WTC11 (cell line): ENCODE measurements around the gene PSMC1. TPM values are rescaled to one million over a fixed set of nuclear protein-coding genes. Genes with fewer than 3 reads are reported as not detected.

Experiments
- ATAC-seq: fragments of 200-7000 bp; cut with Tn5 transposase; 2 replicates; pipeline ENCODE4 v1.10.0; 2021; ENCODE audit warnings: mild to moderate bottlenecking, moderate library complexity
- CTCF ChIA-PET: fragments of 300-600 bp; sonication (Branson Sonifier 250); formaldehyde crosslinking; loops from one replicate; lab custom pipeline; 2021; ENCODE audit warnings: antibody characterized with exemption; lab: Charles Lee
- POLR2A ChIA-PET: fragments of 350-600 bp; sonication (Branson Sonifier 250); formaldehyde crosslinking; loops from one replicate; lab custom pipeline; 2021; ENCODE audit warnings: antibody characterized with exemption; lab: Charles Lee
- DNase-seq: peaks from one replicate; pipeline ENCODE4 v3.0.0; 2021; ENCODE audit warnings: low spot score
- H3K27ac Mint-ChIP-seq: 2 replicates; pipeline ENCODE4 v1.8.0; 2021; ENCODE audit warnings: mixed read lengths
- H3K27me3 Mint-ChIP-seq: 2 replicates; pipeline ENCODE4 v1.8.0; 2021; ENCODE audit warnings: low read depth, mild to moderate bottlenecking, moderate library complexity, mixed read lengths
- H3K36me3 Mint-ChIP-seq: 2 replicates; pipeline ENCODE4 v1.8.0; 2021; ENCODE audit warnings: mixed read lengths
- H3K4me1 Mint-ChIP-seq: 2 replicates; pipeline ENCODE4 v1.8.0; 2022; ENCODE audit warnings: mixed read lengths
- H3K4me3 Mint-ChIP-seq: 2 replicates; pipeline ENCODE4 v1.8.0; 2021; ENCODE audit warnings: mild to moderate bottlenecking, moderate library complexity, mixed read lengths
- H3K9me3 Mint-ChIP-seq: 2 replicates; pipeline ENCODE4 v1.8.0; 2021; ENCODE audit warnings: mixed read lengths
- AFF4 ChIP-seq: sonication (generic); formaldehyde crosslinking; IDR thresholded peaks from 2 replicates; pipeline ENCODE4 v1.8.1; 2023; ENCODE audit warnings: mild to moderate bottlenecking, missing genetic modification reagents, borderline replicate concordance
- ARID4B ChIP-seq: sonication (generic); formaldehyde crosslinking; IDR thresholded peaks from 2 replicates; pipeline ENCODE4 v1.8.0; 2023; ENCODE audit warnings: missing genetic modification reagents, mild to moderate bottlenecking, borderline replicate concordance
- ATF1 ChIP-seq: sonication (generic); formaldehyde crosslinking; IDR thresholded peaks from 2 replicates; pipeline ENCODE4 v1.8.1; 2023; ENCODE audit warnings: mild to moderate bottlenecking, moderate library complexity, missing genetic modification reagents
- ATF2 ChIP-seq: sonication (generic); formaldehyde crosslinking; IDR thresholded peaks from 2 replicates; pipeline ENCODE4 v1.8.1; 2022; ENCODE audit warnings: low read depth, missing genetic modification reagents, borderline replicate concordance
- ATF3 ChIP-seq: sonication (generic); formaldehyde crosslinking; conservative IDR thresholded peaks from 2 replicates; pipeline ENCODE4 v1.8.1; 2022; ENCODE audit warnings: mild to moderate bottlenecking, missing genetic modification reagents
- CREB1 ChIP-seq: sonication (generic); formaldehyde crosslinking; IDR thresholded peaks from 2 replicates; pipeline ENCODE4 v1.8.0; 2023; ENCODE audit warnings: mild to moderate bottlenecking, missing genetic modification reagents
- E2F4 ChIP-seq: sonication (generic); formaldehyde crosslinking; IDR thresholded peaks from 2 replicates; pipeline ENCODE4 v1.8.1; 2022; ENCODE audit warnings: low read depth, mild to moderate bottlenecking, moderate library complexity, missing genetic modification reagents, borderline replicate concordance
- EMX1 ChIP-seq: fragments of 250-450 bp; sonication (Bioruptor Pico); IDR thresholded peaks from 2 replicates; pipeline ENCODE4 v1.8.0; 2021; ENCODE audit warnings: mild to moderate bottlenecking
- FOXP1 ChIP-seq: sonication (generic); formaldehyde crosslinking; IDR thresholded peaks from 2 replicates; pipeline ENCODE4 v1.8.0; 2022; ENCODE audit warnings: missing genetic modification reagents, mild to moderate bottlenecking, moderate library complexity, borderline replicate concordance
- GRHL2 ChIP-seq: fragments of 250-450 bp; sonication (Bioruptor Pico); IDR thresholded peaks from 2 replicates; pipeline ENCODE4 v1.8.0; 2022; ENCODE audit warnings: mild to moderate bottlenecking, moderate library complexity; ENCODE audit not compliant: insufficient replicate concordance, severe bottlenecking
- GTF2I ChIP-seq: fragments of 250-450 bp; sonication (Bioruptor Pico); conservative IDR thresholded peaks from 2 replicates; pipeline ENCODE4 v1.4.0; 2021; ENCODE audit warnings: mild to moderate bottlenecking
- JAZF1 ChIP-seq: fragments of 250-450 bp; sonication (Bioruptor Pico); IDR thresholded peaks from 2 replicates; pipeline ENCODE4 v1.9.0; 2021; ENCODE audit warnings: moderate library complexity, mild to moderate bottlenecking, inconsistent platforms
- MYBL2 ChIP-seq: sonication (generic); formaldehyde crosslinking; IDR thresholded peaks from 2 replicates; pipeline ENCODE4 v1.8.1; 2023; ENCODE audit warnings: mild to moderate bottlenecking, moderate library complexity, missing genetic modification reagents
- NFE2L1 ChIP-seq: sonication (generic); formaldehyde crosslinking; IDR thresholded peaks from 2 replicates; pipeline ENCODE4 v1.8.1; 2023; ENCODE audit warnings: missing genetic modification reagents
- NFYB ChIP-seq: sonication (generic); formaldehyde crosslinking; conservative IDR thresholded peaks from 2 replicates; pipeline ENCODE4 v1.8.0; 2022; ENCODE audit warnings: low read depth, missing genetic modification reagents
- SP1 ChIP-seq: sonication (generic); formaldehyde crosslinking; conservative IDR thresholded peaks from 2 replicates; pipeline ENCODE4 v1.8.1; 2022; ENCODE audit warnings: missing genetic modification reagents
- TEAD1 ChIP-seq: sonication (generic); formaldehyde crosslinking; IDR thresholded peaks from 2 replicates; pipeline ENCODE4 v1.8.0; 2022; ENCODE audit warnings: mild to moderate bottlenecking, missing genetic modification reagents
- TP53 ChIP-seq: sonication (generic); formaldehyde crosslinking; IDR thresholded peaks from 2 replicates; pipeline ENCODE4 v1.8.1; 2023; ENCODE audit warnings: mild to moderate bottlenecking, missing genetic modification reagents
- USF1 ChIP-seq: sonication (generic); formaldehyde crosslinking; IDR thresholded peaks from 2 replicates; pipeline ENCODE4 v1.8.0; 2022; ENCODE audit warnings: mild to moderate bottlenecking, missing genetic modification reagents
- ZBTB21 ChIP-seq: sonication (generic); formaldehyde crosslinking; IDR thresholded peaks from 2 replicates; pipeline ENCODE4 v1.8.1; 2023; ENCODE audit warnings: mild to moderate bottlenecking, missing genetic modification reagents, borderline replicate concordance
- ZBTB43 ChIP-seq: sonication (generic); formaldehyde crosslinking; IDR thresholded peaks from 2 replicates; pipeline ENCODE4 v1.8.1; 2023; ENCODE audit warnings: mild to moderate bottlenecking, missing genetic modification reagents
- ZNF232 ChIP-seq: sonication (generic); formaldehyde crosslinking; IDR thresholded peaks from 2 replicates; pipeline ENCODE4 v1.8.0; 2022; ENCODE audit warnings: mild to moderate bottlenecking, missing genetic modification reagents
- total RNA-seq: library from RNA; stranded (reverse); gene quantifications from 3 replicates; pipeline ENCODE4 v1.2.3, GENCODE V29; 2021

PSMC1 gene
- total RNA-seq, 1 experiment from 2014 or later: 88.9 TPM

- no peak for TF ChIP-seq AFF4 (CRISPR knock-in tag)
- TF ChIP-seq GTF2I (CRISPR knock-in tag): no peak
- no peak for TF ChIP-seq MYBL2 (CRISPR knock-in tag)
- TF ChIP-seq JAZF1: no peak
- TF ChIP-seq TP53 (CRISPR knock-in tag): no peak
- no peak for TF ChIP-seq ATF1
- no peak for TF ChIP-seq ATF3 (CRISPR knock-in tag)
- TF ChIP-seq ATF2 (CRISPR knock-in tag): no peak
These were observed 37.7 kb downstream of the PSMC1 start (continued) for GRCh38 chr14:90293766-90294730.

GRCh38 chr14:90294872-90295271 lies 38.5 kb downstream of the PSMC1 start:
- ChIA-PET POLR2A (no interaction called here), CTCF (no interaction called here)
- no peak for ATAC-seq
- no peak for TF ChIP-seq EMX1
- no peak for TF ChIP-seq E2F4 (CRISPR knock-in tag)
- TF ChIP-seq ZNF232 (CRISPR knock-in tag): no peak
- TF ChIP-seq TEAD1: no peak
- no peak for TF ChIP-seq FOXP1 (CRISPR knock-in tag)
- TF ChIP-seq CREB1 (CRISPR knock-in tag): no peak
- TF ChIP-seq SP1: no peak
- no peak for TF ChIP-seq GRHL2 (CRISPR knock-in tag)
- no peak for TF ChIP-seq MYBL2 (CRISPR knock-in tag)
- TF ChIP-seq NFE2L1 (CRISPR knock-in tag): no peak
- TF ChIP-seq ARID4B (CRISPR knock-in tag): no peak
- TF ChIP-seq ZBTB21: no peak
- no peak for TF ChIP-seq NFYB (CRISPR knock-in tag)
- no peak for TF ChIP-seq USF1
- no peak for TF ChIP-seq ZBTB43 (CRISPR knock-in tag)

More at GRCh38 chr14:90294872-90295271, 38.5 kb downstream of the PSMC1 start:
- peaks cover 33% of the 10 kb centered on the region for H3K36me3 Mint-ChIP-seq
- no peak overlapping the region for H3K27ac Mint-ChIP-seq
- no peaks in the 10 kb centered on the region for H3K27me3 Mint-ChIP-seq
- peaks cover 17% of the 10 kb centered on the region for H3K4me1 Mint-ChIP-seq
- no peak overlapping the region for H3K4me3 Mint-ChIP-seq
- no peaks in the 10 kb centered on the region for H3K9me3 Mint-ChIP-seq
- DNase-seq: no peak
